ENCODE data around the gene AGBL4.
A peak's percentile ranks its signal among the peaks of the same experiment; 100 is the strongest.

AGBL4 gene

DNA sequence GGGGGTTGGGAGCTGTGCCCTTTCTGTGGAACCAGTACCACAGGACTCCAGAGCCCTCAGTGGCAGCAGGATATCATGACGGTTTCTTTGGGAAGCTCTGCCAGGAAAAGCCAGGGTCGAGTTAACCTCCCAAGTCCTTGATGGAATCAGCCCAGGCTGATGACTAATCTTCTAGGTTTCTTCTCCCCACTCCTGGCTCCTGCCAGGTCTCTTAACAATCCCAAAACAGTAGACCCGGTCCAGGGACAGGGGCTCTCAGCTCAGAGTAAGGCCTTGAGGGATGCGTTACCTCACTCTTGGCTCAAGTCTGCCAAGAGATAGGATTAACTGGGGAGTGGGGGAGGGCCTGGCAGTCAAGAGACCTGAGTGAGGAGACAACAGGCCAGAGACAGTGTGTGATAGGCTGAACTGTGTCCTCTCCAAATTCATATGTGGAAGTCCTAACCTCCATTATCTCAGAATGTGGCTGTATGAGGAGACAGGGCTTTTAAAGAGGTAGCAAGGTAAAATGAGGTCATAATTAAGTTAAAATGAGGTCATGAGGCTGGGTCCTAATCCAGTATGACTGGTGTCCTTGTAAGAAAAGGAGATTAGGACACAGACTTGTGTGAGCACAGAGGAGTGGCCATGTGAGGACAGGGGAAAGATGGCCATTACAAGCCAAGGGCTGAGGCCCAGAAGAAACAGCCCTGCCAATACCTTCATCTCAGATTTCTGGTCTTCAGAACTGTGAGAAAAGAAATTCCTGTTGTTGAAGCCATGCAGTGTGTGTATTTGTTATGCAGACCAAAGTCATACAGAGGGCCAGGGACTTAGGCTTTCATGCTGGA is 1342.1 kb downstream of the AGBL4 start (continued):
- TF ChIP-seq ZNF239 (tag by site-specific recombination; IDR thresholded peaks at IDR 0.05) (no peak), ZFP37 (tag by site-specific recombination; IDR thresholded peaks at IDR 0.05) (no peak), BCL11B (tag by site-specific recombination; IDR thresholded peaks at IDR 0.05; ENCODE audit: low read depth) (no peak)
- TF ChIP-seq, protein P1, sequence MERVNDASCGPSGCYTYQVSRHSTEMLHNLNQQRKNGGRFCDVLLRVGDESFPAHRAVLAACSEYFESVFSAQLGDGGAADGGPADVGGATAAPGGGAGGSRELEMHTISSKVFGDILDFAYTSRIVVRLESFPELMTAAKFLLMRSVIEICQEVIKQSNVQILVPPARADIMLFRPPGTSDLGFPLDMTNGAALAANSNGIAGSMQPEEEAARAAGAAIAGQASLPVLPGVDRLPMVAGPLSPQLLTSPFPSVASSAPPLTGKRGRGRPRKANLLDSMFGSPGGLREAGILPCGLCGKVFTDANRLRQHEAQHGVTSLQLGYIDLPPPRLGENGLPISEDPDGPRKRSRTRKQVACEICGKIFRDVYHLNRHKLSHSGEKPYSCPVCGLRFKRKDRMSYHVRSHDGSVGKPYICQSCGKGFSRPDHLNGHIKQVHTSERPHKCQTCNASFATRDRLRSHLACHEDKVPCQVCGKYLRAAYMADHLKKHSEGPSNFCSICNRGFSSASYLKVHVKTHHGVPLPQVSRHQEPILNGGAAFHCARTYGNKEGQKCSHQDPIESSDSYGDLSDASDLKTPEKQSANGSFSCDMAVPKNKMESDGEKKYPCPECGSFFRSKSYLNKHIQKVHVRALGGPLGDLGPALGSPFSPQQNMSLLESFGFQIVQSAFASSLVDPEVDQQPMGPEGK (tag by site-specific recombination; IDR thresholded peaks at IDR 0.05), result no peak
- TF ChIP-seq, protein P2, sequence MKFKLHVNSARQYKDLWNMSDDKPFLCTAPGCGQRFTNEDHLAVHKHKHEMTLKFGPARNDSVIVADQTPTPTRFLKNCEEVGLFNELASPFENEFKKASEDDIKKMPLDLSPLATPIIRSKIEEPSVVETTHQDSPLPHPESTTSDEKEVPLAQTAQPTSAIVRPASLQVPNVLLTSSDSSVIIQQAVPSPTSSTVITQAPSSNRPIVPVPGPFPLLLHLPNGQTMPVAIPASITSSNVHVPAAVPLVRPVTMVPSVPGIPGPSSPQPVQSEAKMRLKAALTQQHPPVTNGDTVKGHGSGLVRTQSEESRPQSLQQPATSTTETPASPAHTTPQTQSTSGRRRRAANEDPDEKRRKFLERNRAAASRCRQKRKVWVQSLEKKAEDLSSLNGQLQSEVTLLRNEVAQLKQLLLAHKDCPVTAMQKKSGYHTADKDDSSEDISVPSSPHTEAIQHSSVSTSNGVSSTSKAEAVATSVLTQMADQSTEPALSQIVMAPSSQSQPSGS (tag by site-specific recombination; IDR thresholded peaks at IDR 0.05; ENCODE audit: low read depth), result peak; percentile 78
- TF ChIP-seq, protein P3, sequence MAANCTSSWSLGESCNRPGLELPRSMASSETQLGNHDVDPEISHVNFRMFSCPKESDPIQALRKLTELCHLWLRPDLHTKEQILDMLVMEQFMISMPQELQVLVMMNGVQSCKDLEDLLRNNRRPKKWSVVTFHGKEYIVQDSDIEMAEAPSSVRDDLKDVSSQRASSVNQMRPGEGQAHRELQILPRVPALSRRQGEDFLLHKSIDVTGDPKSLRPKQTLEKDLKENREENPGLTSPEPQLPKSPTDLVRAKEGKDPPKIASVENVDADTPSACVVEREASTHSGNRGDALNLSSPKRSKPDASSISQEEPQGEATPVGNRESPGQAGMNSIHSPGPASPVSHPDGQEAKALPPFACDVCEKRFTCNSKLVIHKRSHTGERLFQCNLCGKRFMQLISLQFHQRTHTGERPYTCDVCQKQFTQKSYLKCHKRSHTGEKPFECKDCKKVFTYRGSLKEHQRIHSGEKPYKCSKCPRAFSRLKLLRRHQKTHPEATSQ (tag by site-specific recombination; IDR thresholded peaks at IDR 0.05), result no peak

DNA sequence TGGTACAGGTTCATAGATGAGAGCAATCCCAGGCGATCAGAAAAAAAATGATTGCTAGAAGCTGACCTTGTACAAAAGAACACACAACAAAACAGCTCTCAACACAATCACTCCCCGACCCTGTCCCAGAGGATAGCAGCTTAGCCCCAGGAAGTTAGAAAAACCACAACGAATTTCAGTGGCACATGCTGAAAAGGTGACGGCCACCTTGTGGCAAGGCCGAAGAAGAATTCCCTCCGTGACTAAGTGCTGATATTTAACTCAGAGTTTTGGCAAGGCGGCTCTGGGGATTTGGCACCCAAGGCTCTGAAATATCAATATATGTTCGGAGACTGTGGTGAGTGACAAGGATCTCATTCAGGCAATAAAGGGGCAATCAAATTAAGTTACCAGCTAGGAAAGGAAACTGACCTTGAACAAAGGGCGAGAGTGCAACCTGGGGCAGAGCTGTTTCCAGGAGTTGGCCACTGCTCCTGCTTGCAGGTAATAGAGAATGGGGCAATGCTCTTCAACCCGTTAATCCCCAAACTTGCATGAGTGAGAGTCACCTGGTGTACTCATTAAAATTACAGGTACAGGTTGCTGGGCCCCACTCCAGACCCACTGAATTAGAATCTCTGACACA is 1343.2 kb downstream of the AGBL4 start:
- Histone ChIP-seq H3K27ac (ENCODE audit: extremely low read depth, low read depth, low read length) (no peak overlapping the region), H3K4me3 (ENCODE audit: low read depth, low read length) (no peak overlapping the region), H3K9me3 (ENCODE audit: control insufficient read depth, insufficient read depth, low read depth, low read length) (no peaks in the 10 kb centered on the region), H3K36me3 (ENCODE audit: control insufficient read depth in 2 of 2, insufficient read depth in 1 of 2, low read length in 2 of 2) (no peaks in the 10 kb centered on the region), H3K4me1 (ENCODE audit: control insufficient read depth, insufficient read depth, low read length) (no peaks in the 10 kb centered on the region)
- ChIA-PET POLR2A (no interaction called here), CTCF (interaction anchor here (0.6 to 1.0 kb wide), 4 partner anchors 9 to 1653 kb away, joined by 3 read pairs; no protein-coding TSS in a partner anchor)
- TF ChIP-seq, protein P4, sequence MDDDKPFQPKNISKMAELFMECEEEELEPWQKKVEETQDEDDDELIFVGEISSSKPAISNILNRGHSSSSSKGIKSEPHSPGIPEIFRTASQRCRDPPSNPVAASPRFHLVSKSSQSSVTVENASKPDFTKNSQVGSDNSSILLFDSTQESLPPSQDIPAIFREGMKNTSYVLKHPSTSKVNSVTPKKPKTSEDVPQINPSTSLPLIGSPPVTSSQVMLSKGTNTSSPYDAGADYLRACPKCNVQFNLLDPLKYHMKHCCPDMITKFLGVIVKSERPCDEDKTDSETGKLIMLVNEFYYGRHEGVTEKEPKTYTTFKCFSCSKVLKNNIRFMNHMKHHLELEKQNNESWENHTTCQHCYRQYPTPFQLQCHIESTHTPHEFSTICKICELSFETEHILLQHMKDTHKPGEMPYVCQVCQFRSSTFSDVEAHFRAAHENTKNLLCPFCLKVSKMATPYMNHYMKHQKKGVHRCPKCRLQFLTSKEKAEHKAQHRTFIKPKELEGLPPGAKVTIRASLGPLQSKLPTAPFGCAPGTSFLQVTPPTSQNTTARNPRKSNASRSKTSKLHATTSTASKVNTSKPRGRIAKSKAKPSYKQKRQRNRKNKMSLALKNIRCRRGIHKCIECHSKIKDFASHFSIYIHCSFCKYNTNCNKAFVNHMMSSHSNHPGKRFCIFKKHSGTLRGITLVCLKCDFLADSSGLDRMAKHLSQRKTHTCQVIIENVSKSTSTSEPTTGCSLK (tag by site-specific recombination; IDR thresholded peaks at IDR 0.05), result no peak
- TF ChIP-seq ZNF311 (tag by site-specific recombination; IDR thresholded peaks at IDR 0.05; ENCODE audit: borderline replicate concordance), result no peak
- TF ChIP-seq, protein P5, sequence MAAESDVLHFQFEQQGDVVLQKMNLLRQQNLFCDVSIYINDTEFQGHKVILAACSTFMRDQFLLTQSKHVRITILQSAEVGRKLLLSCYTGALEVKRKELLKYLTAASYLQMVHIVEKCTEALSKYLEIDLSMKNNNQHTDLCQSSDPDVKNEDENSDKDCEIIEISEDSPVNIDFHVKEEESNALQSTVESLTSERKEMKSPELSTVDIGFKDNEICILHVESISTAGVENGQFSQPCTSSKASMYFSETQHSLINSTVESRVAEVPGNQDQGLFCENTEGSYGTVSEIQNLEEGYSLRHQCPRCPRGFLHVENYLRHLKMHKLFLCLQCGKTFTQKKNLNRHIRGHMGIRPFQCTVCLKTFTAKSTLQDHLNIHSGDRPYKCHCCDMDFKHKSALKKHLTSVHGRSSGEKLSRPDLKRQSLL (tag by site-specific recombination; IDR thresholded peaks at IDR 0.05), result no peak
- TF ChIP-seq, protein P6, sequence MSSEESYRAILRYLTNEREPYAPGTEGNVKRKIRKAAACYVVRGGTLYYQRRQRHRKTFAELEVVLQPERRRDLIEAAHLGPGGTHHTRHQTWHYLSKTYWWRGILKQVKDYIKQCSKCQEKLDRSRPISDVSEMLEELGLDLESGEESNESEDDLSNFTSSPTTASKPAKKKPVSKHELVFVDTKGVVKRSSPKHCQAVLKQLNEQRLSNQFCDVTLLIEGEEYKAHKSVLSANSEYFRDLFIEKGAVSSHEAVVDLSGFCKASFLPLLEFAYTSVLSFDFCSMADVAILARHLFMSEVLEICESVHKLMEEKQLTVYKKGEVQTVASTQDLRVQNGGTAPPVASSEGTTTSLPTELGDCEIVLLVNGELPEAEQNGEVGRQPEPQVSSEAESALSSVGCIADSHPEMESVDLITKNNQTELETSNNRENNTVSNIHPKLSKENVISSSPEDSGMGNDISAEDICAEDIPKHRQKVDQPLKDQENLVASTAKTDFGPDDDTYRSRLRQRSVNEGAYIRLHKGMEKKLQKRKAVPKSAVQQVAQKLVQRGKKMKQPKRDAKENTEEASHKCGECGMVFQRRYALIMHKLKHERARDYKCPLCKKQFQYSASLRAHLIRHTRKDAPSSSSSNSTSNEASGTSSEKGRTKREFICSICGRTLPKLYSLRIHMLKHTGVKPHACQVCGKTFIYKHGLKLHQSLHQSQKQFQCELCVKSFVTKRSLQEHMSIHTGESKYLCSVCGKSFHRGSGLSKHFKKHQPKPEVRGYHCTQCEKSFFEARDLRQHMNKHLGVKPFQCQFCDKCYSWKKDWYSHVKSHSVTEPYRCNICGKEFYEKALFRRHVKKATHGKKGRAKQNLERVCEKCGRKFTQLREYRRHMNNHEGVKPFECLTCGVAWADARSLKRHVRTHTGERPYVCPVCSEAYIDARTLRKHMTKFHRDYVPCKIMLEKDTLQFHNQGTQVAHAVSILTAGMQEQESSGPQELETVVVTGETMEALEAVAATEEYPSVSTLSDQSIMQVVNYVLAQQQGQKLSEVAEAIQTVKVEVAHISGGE (tag by site-specific recombination; conservative IDR thresholded peaks at IDR 0.05; ENCODE audit: low read depth), result no peak
- no peak for TF ChIP-seq ZNF324 (tag by site-specific recombination; IDR thresholded peaks at IDR 0.05)
- TF ChIP-seq ZNF16 (tag by site-specific recombination; IDR thresholded peaks at IDR 0.05; ENCODE audit: low read depth), result no peak
- TF ChIP-seq, protein P7, sequence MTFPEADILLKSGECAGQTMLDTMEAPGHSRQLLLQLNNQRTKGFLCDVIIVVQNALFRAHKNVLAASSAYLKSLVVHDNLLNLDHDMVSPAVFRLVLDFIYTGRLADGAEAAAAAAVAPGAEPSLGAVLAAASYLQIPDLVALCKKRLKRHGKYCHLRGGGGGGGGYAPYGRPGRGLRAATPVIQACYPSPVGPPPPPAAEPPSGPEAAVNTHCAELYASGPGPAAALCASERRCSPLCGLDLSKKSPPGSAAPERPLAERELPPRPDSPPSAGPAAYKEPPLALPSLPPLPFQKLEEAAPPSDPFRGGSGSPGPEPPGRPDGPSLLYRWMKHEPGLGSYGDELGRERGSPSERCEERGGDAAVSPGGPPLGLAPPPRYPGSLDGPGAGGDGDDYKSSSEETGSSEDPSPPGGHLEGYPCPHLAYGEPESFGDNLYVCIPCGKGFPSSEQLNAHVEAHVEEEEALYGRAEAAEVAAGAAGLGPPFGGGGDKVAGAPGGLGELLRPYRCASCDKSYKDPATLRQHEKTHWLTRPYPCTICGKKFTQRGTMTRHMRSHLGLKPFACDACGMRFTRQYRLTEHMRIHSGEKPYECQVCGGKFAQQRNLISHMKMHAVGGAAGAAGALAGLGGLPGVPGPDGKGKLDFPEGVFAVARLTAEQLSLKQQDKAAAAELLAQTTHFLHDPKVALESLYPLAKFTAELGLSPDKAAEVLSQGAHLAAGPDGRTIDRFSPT (tag by site-specific recombination; IDR thresholded peaks at IDR 0.05), result no peak
- TF ChIP-seq OSR2 (tag by site-specific recombination; IDR thresholded peaks at IDR 0.05), result no peak
- no peak for TF ChIP-seq ZNF391 (tag by site-specific recombination; IDR thresholded peaks at IDR 0.05; ENCODE audit: borderline replicate concordance, low read depth)

Data from HEK293 (cell line).